Measurements from ENCODE around the gene ZFP69B. TPM values are rescaled to one million over a fixed set of nuclear protein-coding genes. Genes with fewer than 3 reads are reported as not detected.

The ZFP69B gene
- total and polyA plus RNA-seq, 2 of the 4 experiments (the other 2 are of a cell fraction): 3.1 to 6.8 TPM

- BruUV-seq (replicated peaks): no TSS peak
- Histone ChIP-seq H3K14ac (replicated peaks; ENCODE audit: low read depth, low read length) (no peak overlapping the region), H2BK20ac (ENCODE audit: low read depth, low read length) (no peak overlapping the region), H4K91ac (ENCODE audit: insufficient read depth, low read depth, low read length) (no peak overlapping the region), H3K18ac (ENCODE audit: low read depth, low read length) (no peak overlapping the region), H4K20me1 (ENCODE audit: insufficient read depth, low read length) (no peaks in the 10 kb centered on the region), H3K4me3 (ENCODE audit: insufficient read depth, low read depth, low read length) (no peak overlapping the region), H3K56ac (ENCODE audit: extremely low read depth, insufficient read depth, low read length) (no peak overlapping the region), H4K5ac (ENCODE audit: low read depth, low read length) (no peak overlapping the region), H3K4ac (ENCODE audit: low read depth, low read length) (no peak overlapping the region), H3K27me3 (ENCODE audit: control insufficient read depth, insufficient read depth, low read length) (no peaks in the 10 kb centered on the region), H2AK5ac (ENCODE audit: low read depth, low read length) (no peak overlapping the region), H2BK15ac (ENCODE audit: low read depth, low read length) (no peak overlapping the region), H3K9me1 (ENCODE audit: insufficient read depth, low read length) (no peaks in the 10 kb centered on the region), H3K79me1 (ENCODE audit: low read depth in 1 of 2, low read length in 2 of 2) (peaks cover 0 to 5% of the 10 kb centered on the region in 2 experiments; a peak in 2 of 4 replicates), H2BK120ac (ENCODE audit: low read depth, low read length) (no peak overlapping the region), H3K9me3 (ENCODE audit: control insufficient read depth, insufficient read depth, low read length) (peaks cover 46% of the 10 kb centered on the region), H3K23ac (ENCODE audit: low read depth, low read length) (no peak overlapping the region), H3K4me2 (ENCODE audit: low read depth, low read length) (no peak overlapping the region), H3K36me3 (ENCODE audit: control insufficient read depth, insufficient read depth, low read length) (peaks cover 27% of the 10 kb centered on the region), H3K9ac (ENCODE audit: low read depth, low read length) (no peak overlapping the region), H3K27ac (ENCODE audit: insufficient read depth, low read length) (no peak overlapping the region), H4K8ac (ENCODE audit: low read depth in 2 of 2, low read length in 2 of 2) (no peak overlapping the region), H2AK9ac (replicated peaks; ENCODE audit: low read depth, low read length, poor library complexity) (no peak overlapping the region), H2BK5ac (ENCODE audit: low read depth, low read length, poor library complexity, severe bottlenecking) (no peak overlapping the region), H3K4me1 (ENCODE audit: control insufficient read depth, insufficient read depth, low read length) (no peaks in the 10 kb centered on the region), H2AFZ (replicated peaks; ENCODE audit: low read length, poor library complexity) (no peak overlapping the region)
- in situ Hi-C loops (cut with MboI; ENCODE audit: low sequenced_read_pairs) (no loop called here), dilution Hi-C loops (cut with HindIII; ENCODE audit: low sequenced_read_pairs, unreplicated experiment) (no loop called here), intact Hi-C loops (cut with micrococcal nuclease) (no loop called here)
- CTCF ChIA-PET: no interaction called here
- TF ChIP-seq NFE2L2 (IDR thresholded peaks at IDR 0.05; ENCODE audit: low read depth, low read length) (no peak), RCOR1 (IDR thresholded peaks at IDR 0.05; ENCODE audit: insufficient replicate concordance, low read length) (no peak), MXI1 (IDR thresholded peaks at IDR 0.05; ENCODE audit: borderline replicate concordance, low read depth, low read length) (no peak), SMC3 (IDR thresholded peaks at IDR 0.05; ENCODE audit: low read depth, low read length) (no peak), RAD21 (IDR thresholded peaks at IDR 0.05; ENCODE audit: low read length) (no peak), CEBPB (IDR thresholded peaks at IDR 0.05; ENCODE audit: low read depth, low read length) (no peak), CTCF (conservative IDR thresholded peaks at IDR 0.05; ENCODE audit: low read depth, low read length) (no peak), ELK1 (IDR thresholded peaks at IDR 0.05; ENCODE audit: borderline replicate concordance, low read depth, low read length) (no peak), MAFK (IDR thresholded peaks at IDR 0.05; ENCODE audit: low read depth, low read length) (no peak), FOS (IDR thresholded peaks at IDR 0.05; ENCODE audit: low read depth, low read length) (no peak), MAZ (IDR thresholded peaks at IDR 0.05; ENCODE audit: borderline replicate concordance, low read depth, low read length) (no peak), POLR2A (IDR thresholded peaks at IDR 0.05; ENCODE audit: low read depth, low read length) (no peak), CHD1 (IDR thresholded peaks at IDR 0.05; ENCODE audit: low read depth, low read length) (no peak)
- ATAC-seq (ENCODE audit: low read depth) (no peak), DNase-seq (no peak)
- WGBS, 2 experiments (ENCODE audit: extremely low coverage in 2 of 2, insufficient read length in 1 of 2): no CpG with 5 or more reads among the region's 4 CpGs
- POLR2A ChIA-PET (ENCODE audit: unreplicated experiment): no interaction called here
Measured at GRCh38 chr1:40495315-40495903, 45.1 kb downstream of the ZFP69B start.
